GM12892 (cell line): ENCODE data around the gene OR6M1.

Source experiments
- POLR2A ChIP-seq: IDR thresholded peaks from 2 replicates; pipeline ENCODE4 v1.6.1; 2011; ENCODE audit warnings: low read depth, low read length, control low read depth
- POLR2AphosphoS5 ChIP-seq: IDR thresholded peaks from 2 replicates; pipeline ENCODE4 v1.6.1; 2011; ENCODE audit warnings: low read depth, low read length, control low read depth

DNA sequence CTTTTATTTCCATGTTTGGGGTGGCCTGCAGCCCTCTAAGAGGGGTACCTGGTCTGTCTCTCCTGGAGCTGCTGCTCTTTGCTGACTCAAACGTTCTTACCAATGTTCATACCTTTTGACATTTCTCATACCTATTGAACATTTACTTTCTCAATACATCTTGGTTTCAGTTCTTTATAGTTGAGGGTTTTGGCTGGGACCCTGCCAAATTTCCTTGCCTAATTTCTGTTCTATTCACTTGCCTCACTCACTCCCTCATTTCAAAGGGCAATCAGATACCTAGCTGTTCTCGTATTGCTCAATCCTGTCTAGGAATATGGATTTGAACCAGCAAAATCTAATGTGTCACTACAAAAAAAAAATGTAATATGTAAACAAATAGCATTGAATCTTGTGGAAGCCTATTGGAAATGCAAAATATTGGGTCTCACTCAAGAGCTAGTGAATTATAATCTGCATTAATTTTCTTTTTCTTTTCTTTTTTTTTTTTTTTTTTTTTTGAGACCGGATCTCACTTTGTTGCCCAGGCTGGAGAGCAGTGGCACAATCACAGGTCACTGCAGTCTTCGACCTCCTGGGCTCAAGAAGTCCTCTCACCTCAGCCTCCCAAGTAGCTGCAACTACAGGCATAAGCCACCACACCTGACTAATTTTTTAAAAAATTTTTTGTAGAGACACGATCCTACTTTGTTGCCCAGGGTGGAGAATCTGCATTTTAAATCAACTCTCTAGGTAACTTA lies 7.5 kb downstream of the OR6M1 start:
- TF ChIP-seq POLR2A = no peak
- TF ChIP-seq POLR2AphosphoS5 = no peak
